CD14-positive monocyte (primary cell): ENCODE data around the gene DPY19L1. TPM values are rescaled to one million over a fixed set of nuclear protein-coding genes. Genes with fewer than 3 reads are reported as not detected.

ENCODE experiments used
- DNase-seq, 3 donors: peaks; one replicate each; pipeline ENCODE4 v3.0.0-alpha.2; 2011 to 2022
- H2AFZ ChIP-seq: 2 replicates; pipeline ENCODE4 v1.6.0; 2012; ENCODE audit warnings: mild to moderate bottlenecking, low read depth, low read length, inconsistent platforms; ENCODE audit not compliant: insufficient read depth, poor library complexity, severe bottlenecking
- H3K27ac ChIP-seq, 2 donors: 1 replicate in 1 of 2; 2 replicates in 1 of 2; pipeline ENCODE4 v1.5.1; 2012 to 2013; ENCODE audit warnings: low read length in 2 of 2, control low read depth in 1 of 2, inconsistent platforms in 1 of 2, low read depth in 1 of 2, mild to moderate bottlenecking in 1 of 2
- H3K27me3 ChIP-seq, 2 donors: one replicate each; pipeline versions ENCODE4 v1.6.0 to v1.6.1; 2011 to 2013; ENCODE audit warnings: low read length in 2 of 2; ENCODE audit not compliant: control insufficient read depth in 2 of 2, insufficient read depth in 2 of 2
- H3K36me3 ChIP-seq, 2 donors: replicated peaks in 1 of 2; 1 replicate in 1 of 2; 2 replicates in 1 of 2; pipeline versions ENCODE4 v1.5.1 to v1.6.1; 2012 to 2013; ENCODE audit warnings: low read length in 2 of 2, control low read depth in 1 of 2, inconsistent platforms in 1 of 2, mild to moderate bottlenecking in 1 of 2; ENCODE audit not compliant: insufficient read depth in 2 of 2, control insufficient read depth in 1 of 2
- H3K4me1 ChIP-seq, 2 donors: 1 replicate in 1 of 2; 2 replicates in 1 of 2; pipeline versions ENCODE4 v1.5.1 to v1.6.1; 2012 to 2013; ENCODE audit warnings: low read length in 2 of 2, control low read depth in 1 of 2, inconsistent platforms in 1 of 2, mild to moderate bottlenecking in 1 of 2, moderate library complexity in 1 of 2; ENCODE audit not compliant: insufficient read depth in 2 of 2, control insufficient read depth in 1 of 2
- H3K4me2 ChIP-seq: replicated peaks from 2 replicates; pipeline ENCODE3; 2012; ENCODE audit warnings: low read length, moderate library complexity, mild to moderate bottlenecking; ENCODE audit not compliant: poor library complexity, severe bottlenecking; ENCODE audit errors: extremely low read depth
- H3K4me3 ChIP-seq, 3 experiments: fragments of 200-600 bp in 1 of 3; sonication (generic) in 1 of 3; replicated peaks in 1 of 3; 1 replicate in 2 of 3; 2 replicates in 1 of 3; pipeline ENCODE4 v1.5.1; 2011 to 2013; ENCODE audit warnings: low read length in 3 of 3, mild to moderate bottlenecking in 3 of 3, control low read depth in 2 of 3, low read depth in 2 of 3, inconsistent platforms in 1 of 3, moderate library complexity in 1 of 3
- H3K79me2 ChIP-seq: 2 replicates; pipeline ENCODE4 v1.6.0; 2012; ENCODE audit warnings: mild to moderate bottlenecking, control low read depth, inconsistent platforms, low read length, moderate library complexity; ENCODE audit not compliant: insufficient read depth
- H3K9ac ChIP-seq: 2 replicates; pipeline ENCODE4 v1.6.0; 2017; ENCODE audit warnings: low read length, mild to moderate bottlenecking; ENCODE audit not compliant: insufficient read depth, poor library complexity, severe bottlenecking
- H3K9me3 ChIP-seq, 2 donors: replicated peaks in 1 of 2; 1 replicate in 1 of 2; 2 replicates in 1 of 2; pipeline versions ENCODE4 v1.5.1 to v1.6.1; 2012 to 2013; ENCODE audit warnings: low read length in 2 of 2, control low read depth in 1 of 2; ENCODE audit not compliant: control insufficient read depth in 1 of 2, insufficient read depth in 1 of 2
- H4K20me1 ChIP-seq: 2 replicates; pipeline ENCODE4 v1.6.0; 2012; ENCODE audit warnings: mild to moderate bottlenecking, low read length, control low read depth, moderate library complexity; ENCODE audit not compliant: insufficient read depth
- H3K27ac Mint-ChIP-seq, 7 donors: one replicate each; pipeline ENCODE4 v1.8.0; 2020; ENCODE audit warnings: mild to moderate bottlenecking in 7 of 7, mixed read lengths in 7 of 7, moderate library complexity in 6 of 7, inconsistent platforms in 2 of 7
- H3K27me3 Mint-ChIP-seq, 3 donors: one replicate each; pipeline ENCODE4 v1.8.0; 2021 to 2022; ENCODE audit warnings: low read depth in 3 of 3, mild to moderate bottlenecking in 3 of 3, mixed read lengths in 3 of 3, moderate library complexity in 3 of 3, inconsistent platforms in 1 of 3
- H3K36me3 Mint-ChIP-seq, 2 donors: one replicate each; pipeline ENCODE4 v1.8.0; 2020; ENCODE audit warnings: mixed read lengths in 2 of 2, inconsistent platforms in 1 of 2, mild to moderate bottlenecking in 1 of 2
- H3K4me1 Mint-ChIP-seq: one replicate; pipeline ENCODE4 v1.8.0; 2020; ENCODE audit warnings: mild to moderate bottlenecking, mixed read lengths
- H3K4me3 Mint-ChIP-seq, 2 donors: one replicate each; pipeline ENCODE4 v1.8.0; 2020; ENCODE audit warnings: mild to moderate bottlenecking in 2 of 2, mixed read lengths in 2 of 2, moderate library complexity in 1 of 2
- H3K9me3 Mint-ChIP-seq, 7 donors: one replicate each; pipeline ENCODE4 v1.8.0; 2020 to 2022; ENCODE audit warnings: mixed read lengths in 7 of 7, mild to moderate bottlenecking in 6 of 7, moderate library complexity in 6 of 7, inconsistent platforms in 2 of 7
- WGBS: methylation state at CpG from one replicate; pipeline ENCODE4 v1.1.5; 2013; ENCODE audit warnings: missing lambda C conversion rate; ENCODE audit not compliant: insufficient coverage; 5-methylcytosine and 5-hydroxymethylcytosine counted together
- intact Hi-C, 2 donors: fragments of 100-400 bp; cut with micrococcal nuclease; formaldehyde crosslinking; loops; one replicate each; pipeline versions ENCODE4 v1.15.0 to v1.15.1; 2023
- polyA plus RNA-seq, 3 donors: library from polyadenylated mRNA; depleted of rRNA in 1 of 3; unstranded in 2 of 3; stranded (reverse) in 1 of 3; fragments of 300-500 nt in 2 of 3; fragments of >200 nt in 1 of 3; fragmentation: Illumina TruSeq in 2 of 3; gene quantifications; 1 replicate in 2 of 3; 2 replicates in 1 of 3; pipeline ENCODE4 v1.2.3, GENCODE V29; 2012 to 2021
- TF ChIP-seq, protein P1 (sequence below): fragments of 200-600 bp; IDR thresholded peaks from one replicate; pipeline ENCODE4 v1.8.0; 2022; ENCODE audit warnings: antibody characterized with exemption, mild to moderate bottlenecking

DPY19L1 gene
- polyA plus RNA-seq, 3 donors: 0.81 to 5.2 (median 3.9) TPM

DNA sequence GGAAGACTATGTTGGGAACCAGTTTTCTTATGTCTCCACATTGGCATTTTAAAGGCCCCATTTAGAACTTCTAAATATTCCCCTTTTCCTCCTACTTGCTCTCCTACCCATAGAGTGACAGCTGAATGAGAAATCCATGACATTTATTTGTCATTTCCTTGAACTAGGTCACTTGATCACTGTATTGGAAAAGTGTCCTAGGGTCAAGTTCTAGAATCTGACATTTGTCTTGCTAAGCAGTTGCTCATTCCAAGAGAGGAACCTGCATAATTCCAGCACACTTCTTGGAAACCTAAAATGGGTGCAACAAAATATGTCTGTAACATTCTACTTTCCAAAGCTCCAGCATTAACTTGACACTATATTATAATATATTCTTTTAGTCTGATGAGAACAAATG, 3.6 kb upstream of the DPY19L1 start:
- H3K79me2 ChIP-seq: peaks cover under 1% of the 10 kb centered on the region
- TF ChIP-seq, protein P1, sequence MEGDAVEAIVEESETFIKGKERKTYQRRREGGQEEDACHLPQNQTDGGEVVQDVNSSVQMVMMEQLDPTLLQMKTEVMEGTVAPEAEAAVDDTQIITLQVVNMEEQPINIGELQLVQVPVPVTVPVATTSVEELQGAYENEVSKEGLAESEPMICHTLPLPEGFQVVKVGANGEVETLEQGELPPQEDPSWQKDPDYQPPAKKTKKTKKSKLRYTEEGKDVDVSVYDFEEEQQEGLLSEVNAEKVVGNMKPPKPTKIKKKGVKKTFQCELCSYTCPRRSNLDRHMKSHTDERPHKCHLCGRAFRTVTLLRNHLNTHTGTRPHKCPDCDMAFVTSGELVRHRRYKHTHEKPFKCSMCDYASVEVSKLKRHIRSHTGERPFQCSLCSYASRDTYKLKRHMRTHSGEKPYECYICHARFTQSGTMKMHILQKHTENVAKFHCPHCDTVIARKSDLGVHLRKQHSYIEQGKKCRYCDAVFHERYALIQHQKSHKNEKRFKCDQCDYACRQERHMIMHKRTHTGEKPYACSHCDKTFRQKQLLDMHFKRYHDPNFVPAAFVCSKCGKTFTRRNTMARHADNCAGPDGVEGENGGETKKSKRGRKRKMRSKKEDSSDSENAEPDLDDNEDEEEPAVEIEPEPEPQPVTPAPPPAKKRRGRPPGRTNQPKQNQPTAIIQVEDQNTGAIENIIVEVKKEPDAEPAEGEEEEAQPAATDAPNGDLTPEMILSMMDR: no peak
- Mint-ChIP-seq H3K36me3 (no peaks in the 10 kb centered on the region), H3K27me3 (peaks cover 7 to 23% (median 8%) of the 10 kb centered on the region in 3 donors), H3K4me1 (peaks cover 14% of the 10 kb centered on the region), H3K27ac (peak overlapping the region in 1 of 7 donors; percentile 27), H3K4me3 (no peak overlapping the region), H3K9me3 (peaks cover 0 to 2% (median 0%) of the 10 kb centered on the region in 7 donors)
- H4K20me1 ChIP-seq: no peaks in the 10 kb centered on the region
- peaks cover 0 to 5% of the 10 kb centered on the region in 2 donors for H3K27me3 ChIP-seq
- H3K9ac ChIP-seq: no peak overlapping the region
- H3K9me3 ChIP-seq: no peaks in the 10 kb centered on the region
- no peak overlapping the region for H3K27ac ChIP-seq
- H3K4me3 ChIP-seq: no peak overlapping the region
- H3K4me2 ChIP-seq: no peak overlapping the region
- H2AFZ ChIP-seq: no peak overlapping the region
- H3K36me3 ChIP-seq: no peaks in the 10 kb centered on the region
- no peak for DNase-seq
- peaks cover 11 to 13% of the 10 kb centered on the region in 2 donors for H3K4me1 ChIP-seq
- intact Hi-C loops: no loop called here

DNA sequence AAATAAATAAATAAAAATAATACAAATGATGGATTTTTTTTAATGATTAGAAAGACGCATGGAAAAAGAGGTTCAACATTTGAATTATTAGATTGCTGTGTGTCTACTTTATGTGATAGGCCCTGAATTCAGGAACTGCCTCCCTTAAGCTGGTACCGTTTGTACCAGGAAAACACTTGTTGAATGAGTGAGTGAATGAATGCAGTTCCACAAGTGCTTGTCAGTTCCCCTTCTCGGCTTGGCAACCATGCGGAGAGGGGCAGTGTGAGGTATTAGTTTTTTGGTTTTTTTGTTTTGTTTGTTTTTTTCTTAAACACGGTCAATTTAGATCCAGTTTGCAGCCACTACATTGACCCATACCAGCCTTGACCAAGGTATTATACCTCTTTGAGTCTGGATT, 2.1 kb upstream of the DPY19L1 start:
- Histone ChIP-seq H2AFZ (no peak overlapping the region), H3K4me1 (peaks cover 17 to 19% of the 10 kb centered on the region in 2 donors), H3K36me3 (no peaks in the 10 kb centered on the region), H3K4me2 (no peak overlapping the region), H3K27me3 (peaks cover 4 to 7% of the 10 kb centered on the region in 2 donors), H3K9ac (no peak overlapping the region), H3K9me3 (no peaks in the 10 kb centered on the region), H3K4me3 (no peak overlapping the region), H3K27ac (no peak overlapping the region), H3K79me2 (peaks cover 6% of the 10 kb centered on the region), H4K20me1 (peaks cover 3% of the 10 kb centered on the region)
- H3K36me3 Mint-ChIP-seq: no peaks in the 10 kb centered on the region
- intact Hi-C loops: no loop called here
- H3K27me3 Mint-ChIP-seq: peaks cover 7 to 24% (median 8%) of the 10 kb centered on the region in 3 donors
- H3K9me3 Mint-ChIP-seq: peaks cover 0 to 2% (median 0%) of the 10 kb centered on the region in 7 donors
- DNase-seq: no peak
- H3K27ac Mint-ChIP-seq: no peak overlapping the region
- H3K4me3 Mint-ChIP-seq: no peak overlapping the region
- TF ChIP-seq, protein P1: no peak
- peaks cover 27% of the 10 kb centered on the region for H3K4me1 Mint-ChIP-seq
- 70% methylated on average over 2 of the region's 5 CpGs for WGBS
